Measurements from ENCODE around the gene RIPK1. TPM values are rescaled to one million over a fixed set of nuclear protein-coding genes. Genes with fewer than 3 reads are reported as not detected.

The RIPK1 gene
- total RNA-seq, 1 donor from 2014 or later: 20.1 TPM

- intact Hi-C loops (cut with DNase I): loop anchor here (10.0 kb wide), 2 partner anchors 620 to 900 kb away; no protein-coding TSS in a partner anchor
- no peak for TF ChIP-seq CTCF (IDR thresholded peaks at IDR 0.05)
- Histone ChIP-seq H3K4me1 (peaks cover 0 to 2% of the 10 kb centered on the region in 2 donors), H3K27me3 (no peaks in the 10 kb centered on the region), H3K4me3 (no peak overlapping the region), H3K36me3 (peaks cover 32 to 48% of the 10 kb centered on the region in 2 donors), H3K27ac (no peak overlapping the region), H3K9me3 (no peaks in the 10 kb centered on the region)
- DNase-seq (ENCODE audit: low spot score in 2 of 2): no peak
Measured at GRCh38 chr6:3114377-3114776, 46.1 kb downstream of the RIPK1 start.

- peaks cover 14 to 20% of the 10 kb centered on the region in 2 donors for H3K36me3 ChIP-seq
- intact Hi-C loops (cut with DNase I): loop anchor here (1.0 to 10.0 kb wide), 5 partner anchors 39 to 897 kb away; partner anchors contain the start of genes NQO2, RIPK1 and TUBB2A
- no peaks in the 10 kb centered on the region for H3K9me3 ChIP-seq
- H3K27ac ChIP-seq: peak overlapping the region; percentile 81 to 93
- peak overlapping the region; percentile 75 to 84 for H3K4me3 ChIP-seq
- TF ChIP-seq CTCF (IDR thresholded peaks at IDR 0.05): no peak
- peaks cover 0 to 5% of the 10 kb centered on the region in 2 donors for H3K4me1 ChIP-seq
- no peaks in the 10 kb centered on the region for H3K27me3 ChIP-seq
- no peak for DNase-seq (ENCODE audit: low spot score in 2 of 2)
Measured at GRCh38 chr6:3117912-3118352, 49.6 kb downstream of the RIPK1 start.

GRCh38 chr6:3118353-3119039 lies 50.2 kb downstream of the RIPK1 start, which contains the start of gene BPHL:
BPHL (plus strand) TSS chr6:3118711; CDS start chr6:3118741, 30 bp downstream.
- Histone ChIP-seq H3K9me3 (no peaks in the 10 kb centered on the region), H3K4me3 (peak within 1 kb of the TSS; percentile 75 to 84), H3K27me3 (no peaks in the 10 kb centered on the region), H3K4me1 (peaks cover 0 to 5% of the 10 kb centered on the region in 2 donors), H3K27ac (peak within 1 kb of the TSS; percentile 81 to 93), H3K36me3 (peaks cover 8 to 14% of the 10 kb centered on the region in 2 donors)
- no peak for TF ChIP-seq CTCF (IDR thresholded peaks at IDR 0.05)
- DNase-seq (ENCODE audit: low spot score in 2 of 2): peak; percentile 75 to 97
- intact Hi-C loops (cut with DNase I): loop anchor here (1.0 to 10.0 kb wide), 5 partner anchors 38 to 896 kb away; partner anchors contain the start of genes NQO2, RIPK1 and TUBB2A

GRCh38 chr6:3119040-3119723 lies 50.9 kb downstream of the RIPK1 start:
- Histone ChIP-seq H3K4me3 (peak overlapping the region; percentile 75 to 84), H3K36me3 (peaks cover 5 to 7% of the 10 kb centered on the region in 2 donors), H3K27ac (peak overlapping the region; percentile 81 to 93), H3K27me3 (no peaks in the 10 kb centered on the region), H3K4me1 (peaks cover 0 to 5% of the 10 kb centered on the region in 2 donors), H3K9me3 (no peaks in the 10 kb centered on the region)
- no peak for DNase-seq (ENCODE audit: low spot score in 2 of 2)
- intact Hi-C loops (cut with DNase I): loop anchor here (2.0 to 10.0 kb wide), 4 partner anchors 38 to 896 kb away; partner anchors contain the start of genes NQO2 and TUBB2A
- no peak for TF ChIP-seq CTCF (IDR thresholded peaks at IDR 0.05)

GRCh38 chr6:3120765-3121089 lies 52.4 kb downstream of the RIPK1 start:
- intact Hi-C loops (cut with DNase I): loop anchor here (10.0 kb wide), 2 partner anchors 234 to 874 kb away; no protein-coding TSS in a partner anchor
- Histone ChIP-seq H3K27ac (no peak overlapping the region), H3K4me3 (no peak overlapping the region), H3K9me3 (no peaks in the 10 kb centered on the region), H3K27me3 (no peaks in the 10 kb centered on the region), H3K4me1 (peaks cover 0 to 5% of the 10 kb centered on the region in 2 donors), H3K36me3 (no peaks in the 10 kb centered on the region)
- no peak for DNase-seq (ENCODE audit: low spot score in 2 of 2)
- TF ChIP-seq CTCF (IDR thresholded peaks at IDR 0.05): no peak

Measured in ascending aorta (tissue), 2 donors.